Kidney (tissue), 14 donors: ENCODE results near the gene LRPAP1. TPM values are rescaled to one million over a fixed set of nuclear protein-coding genes. Genes with fewer than 3 reads are reported as not detected.

ENCODE experiments used
- DNase-seq, 5 donors: peaks; one replicate each; pipeline ENCODE4 v3.0.0-alpha.2; 2013 to 2020
- FAIRE-seq: peaks from 2 replicates; lab custom pipeline; 2012; peaks lifted over from hg19 to GRCh38; lab: Jason Lieb, UNC
- H3K27ac ChIP-seq, 2 donors: one replicate each; pipeline ENCODE4 v1.7.0; 2013; ENCODE audit warnings: low read depth in 2 of 2, low read length in 2 of 2, inconsistent platforms in 1 of 2
- H3K27me3 ChIP-seq: one replicate; pipeline ENCODE4 v1.7.1; 2013; ENCODE audit warnings: low read length, inconsistent platforms; ENCODE audit not compliant: control insufficient read depth, insufficient read depth
- H3K36me3 ChIP-seq, 3 donors: one replicate each; pipeline versions ENCODE4 v1.7.0 to v1.7.1; 2013; ENCODE audit warnings: low read length in 3 of 3, control low read depth in 1 of 3, inconsistent platforms in 1 of 3; ENCODE audit not compliant: insufficient read depth in 3 of 3, control insufficient read depth in 2 of 3
- H3K4me1 ChIP-seq, 3 donors: one replicate each; pipeline versions ENCODE4 v1.7.0 to v1.7.1; 2013; ENCODE audit warnings: low read length in 3 of 3, inconsistent platforms in 1 of 3, low read depth in 1 of 3; ENCODE audit not compliant: control insufficient read depth in 2 of 3, insufficient read depth in 2 of 3
- H3K4me3 ChIP-seq, 3 donors: one replicate each; pipeline versions ENCODE4 v1.7.0 to v1.8.1; 2013; ENCODE audit warnings: low read length in 3 of 3, control low read depth in 1 of 3, inconsistent platforms in 1 of 3
- H3K9ac ChIP-seq, 3 donors: one replicate each; pipeline versions ENCODE4 v1.7.0 to v1.7.1; 2013; ENCODE audit warnings: low read length in 3 of 3, control low read depth in 1 of 3, inconsistent platforms in 1 of 3
- H3K9me3 ChIP-seq, 3 donors: one replicate each; pipeline versions ENCODE4 v1.7.0 to v1.7.1; 2013; ENCODE audit warnings: low read length in 3 of 3, control low read depth in 1 of 3, inconsistent platforms in 1 of 3; ENCODE audit not compliant: control insufficient read depth in 2 of 3, insufficient read depth in 1 of 3
- intact Hi-C: fragments of 100-400 bp; cut with DNase I; formaldehyde crosslinking; loops from one replicate; pipeline ENCODE4 v1.11.1; 2022
- polyA plus RNA-seq: library from polyadenylated mRNA; stranded (reverse); fragments of 350-450 nt; fragmentation: Illumina TruSeq; extraction: RNeasy Lipid Tissue Mini Kit (QIAGEN cat#74804); gene quantifications from one replicate; pipeline ENCODE4 v1.2.3, GENCODE V29; 2014; ENCODE audit warnings: low read depth, low replicate concordance; ENCODE audit not compliant: insufficient read depth
- total RNA-seq: library from RNA; stranded (reverse); fragmentation: NEBNext Ultra II Directional; extraction: Animal tissue kit (Norgen Biotek cat#: 25700); gene quantifications from one replicate; pipeline ENCODE4 v1.2.1, GENCODE V29; 2021
- TF ChIP-seq, protein P1 (sequence below): IDR thresholded peaks from 3 replicates; pipeline ENCODE4 v1.5.1; 2012; ENCODE audit warnings: mild to moderate bottlenecking, moderate library complexity, borderline replicate concordance; ENCODE audit not compliant: insufficient read depth; ENCODE audit errors: extremely low read depth
- donor health status: control.
- donor health status: control.
- donor health status: control.
- donor health status: control.
- donor health status: control.
- donor health status: DM: yes; HTN: yes; CAD: no.
- donor health status: Normal renal cell carcinoma (clear cell type).

The LRPAP1 gene
- total and polyA plus RNA-seq, 2 donors from 2014 or later, result 204 to 373 TPM

DNA sequence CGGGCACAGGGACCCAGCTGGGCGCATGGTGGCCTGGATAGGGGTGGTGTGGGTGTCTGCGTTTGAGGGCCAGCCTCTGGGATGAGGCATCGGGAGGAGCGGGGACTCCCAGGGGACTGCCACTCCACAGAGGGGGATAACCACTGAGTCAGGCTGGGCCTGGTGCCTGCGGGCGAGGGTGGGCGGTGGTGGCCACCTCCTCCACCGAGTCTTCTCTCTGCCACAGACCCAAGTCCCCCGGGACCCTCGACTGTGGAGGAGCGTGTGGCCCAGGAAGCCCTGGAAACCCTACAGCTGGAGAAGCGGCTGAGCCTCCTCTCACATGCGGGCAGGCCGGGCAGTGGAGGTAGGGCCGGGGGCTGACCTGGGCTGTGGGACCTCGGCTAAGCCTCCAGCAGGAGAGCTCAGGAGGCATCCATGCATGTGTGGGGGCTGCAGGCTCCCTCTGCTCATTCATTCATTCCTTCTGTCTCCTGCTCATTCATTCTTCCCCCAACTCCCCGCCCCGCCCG, 42.7 kb downstream of the LRPAP1 start:
- no peak for FAIRE-seq
- intact Hi-C loops, result no loop called here
- no peak overlapping the region for H3K27ac ChIP-seq
- no peaks in the 10 kb centered on the region for H3K9me3 ChIP-seq
- TF ChIP-seq, protein P1, sequence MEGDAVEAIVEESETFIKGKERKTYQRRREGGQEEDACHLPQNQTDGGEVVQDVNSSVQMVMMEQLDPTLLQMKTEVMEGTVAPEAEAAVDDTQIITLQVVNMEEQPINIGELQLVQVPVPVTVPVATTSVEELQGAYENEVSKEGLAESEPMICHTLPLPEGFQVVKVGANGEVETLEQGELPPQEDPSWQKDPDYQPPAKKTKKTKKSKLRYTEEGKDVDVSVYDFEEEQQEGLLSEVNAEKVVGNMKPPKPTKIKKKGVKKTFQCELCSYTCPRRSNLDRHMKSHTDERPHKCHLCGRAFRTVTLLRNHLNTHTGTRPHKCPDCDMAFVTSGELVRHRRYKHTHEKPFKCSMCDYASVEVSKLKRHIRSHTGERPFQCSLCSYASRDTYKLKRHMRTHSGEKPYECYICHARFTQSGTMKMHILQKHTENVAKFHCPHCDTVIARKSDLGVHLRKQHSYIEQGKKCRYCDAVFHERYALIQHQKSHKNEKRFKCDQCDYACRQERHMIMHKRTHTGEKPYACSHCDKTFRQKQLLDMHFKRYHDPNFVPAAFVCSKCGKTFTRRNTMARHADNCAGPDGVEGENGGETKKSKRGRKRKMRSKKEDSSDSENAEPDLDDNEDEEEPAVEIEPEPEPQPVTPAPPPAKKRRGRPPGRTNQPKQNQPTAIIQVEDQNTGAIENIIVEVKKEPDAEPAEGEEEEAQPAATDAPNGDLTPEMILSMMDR, result no peak
- no peak overlapping the region for H3K9ac ChIP-seq
- H3K27me3 ChIP-seq, result no peaks in the 10 kb centered on the region
- no peak overlapping the region for H3K4me3 ChIP-seq
- no peak for DNase-seq
- no peaks in the 10 kb centered on the region for H3K36me3 ChIP-seq
- H3K4me1 ChIP-seq, result peaks cover 0 to 8% (median 0%) of the 10 kb centered on the region in 3 donors

DNA sequence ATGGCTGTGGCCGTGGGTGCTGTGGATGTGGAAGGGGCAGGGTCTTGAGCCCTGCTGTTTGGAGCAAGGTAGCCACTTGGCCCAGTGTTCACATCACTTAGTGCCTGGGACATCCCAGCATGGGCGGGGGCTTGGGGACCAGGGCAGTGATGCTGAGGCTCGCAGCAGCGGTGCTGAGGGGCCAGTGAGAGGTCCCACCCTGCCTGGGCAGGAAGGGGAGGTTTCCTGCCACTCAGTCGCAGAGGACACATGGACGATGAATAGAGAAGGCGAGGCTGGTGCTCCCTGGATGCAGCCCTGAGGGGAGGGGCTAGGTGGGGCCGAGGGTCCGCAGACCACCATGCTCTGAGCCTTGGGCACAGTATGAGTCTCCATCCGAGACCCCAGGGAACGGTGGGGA, 43.4 kb downstream of the LRPAP1 start:
- TF ChIP-seq, protein P1, result no peak
- no peak overlapping the region for H3K9ac ChIP-seq
- no peak overlapping the region for H3K4me3 ChIP-seq
- H3K4me1 ChIP-seq, result peaks cover 0 to 12% (median 0%) of the 10 kb centered on the region in 3 donors
- DNase-seq (no peak), FAIRE-seq (no peak)
- intact Hi-C loops, result no loop called here
- H3K9me3 ChIP-seq, result no peaks in the 10 kb centered on the region
- H3K27me3 ChIP-seq, result no peaks in the 10 kb centered on the region
- no peaks in the 10 kb centered on the region for H3K36me3 ChIP-seq
- no peak overlapping the region for H3K27ac ChIP-seq

DNA sequence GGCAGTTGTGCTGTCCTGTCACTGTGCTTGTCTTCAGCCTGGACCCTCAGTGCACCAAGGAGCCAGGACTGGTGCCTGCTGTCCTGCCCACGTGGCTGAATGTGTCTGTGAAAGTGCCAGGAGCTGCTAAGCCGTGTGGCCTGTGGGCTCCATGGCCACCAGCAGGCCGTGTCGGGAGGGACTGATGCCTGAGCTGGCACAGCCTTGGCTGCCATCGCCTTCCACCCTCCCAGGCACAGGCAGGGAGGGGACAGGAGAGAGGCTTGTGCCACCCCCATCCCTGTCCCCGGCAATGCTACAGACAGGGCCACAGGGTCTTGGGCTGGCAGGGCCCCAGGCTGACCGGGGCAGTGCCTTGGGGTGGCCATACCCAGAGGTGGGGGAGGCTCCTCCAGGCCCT, 44.4 kb downstream of the LRPAP1 start:
- intact Hi-C loops, result no loop called here
- Histone ChIP-seq H3K27me3 (no peaks in the 10 kb centered on the region), H3K9me3 (no peaks in the 10 kb centered on the region), H3K4me3 (no peak overlapping the region), H3K36me3 (no peaks in the 10 kb centered on the region), H3K27ac (no peak overlapping the region), H3K4me1 (peaks cover 0 to 12% (median 0%) of the 10 kb centered on the region in 3 donors), H3K9ac (no peak overlapping the region)
- TF ChIP-seq, protein P1, result no peak
- no peak for DNase-seq
- FAIRE-seq, result no peak
